MCF 10A (cell line): ENCODE results near the gene SLC1A4. TPM values are rescaled to one million over a fixed set of nuclear protein-coding genes. Genes with fewer than 3 reads are reported as not detected.
"Not testable (repeated sequence)": the region's sequence is repeated elsewhere in the genome, so short reads cannot be mapped to it uniquely, and the experiment has no call there.

Experiments
- BruUV-seq: library from RNA; stranded (reverse); fragments of 400-500 nt; replicated peaks from 2 replicates; lab custom pipeline; 2021; lab: Mats Ljungman, UMichigan
- CTCF ChIA-PET: fragments of 300-600 bp; sonication (Branson Sonifier 250); formaldehyde crosslinking; extraction: SDS; loops from one replicate; lab custom pipeline; 2021; ENCODE audit warnings: antibody characterized with exemption, inconsistent platforms; lab: Yijun Ruan, JAX
- POLR2A ChIA-PET: fragments of 300-600, 350-650 bp; sonication (Branson Sonifier 250); formaldehyde crosslinking; extraction: SDS; loops from one replicate; lab custom pipeline; 2020; ENCODE audit warnings: antibody characterized with exemption, inconsistent platforms; lab: Yijun Ruan, JAX
- DNase-seq: peaks from one replicate; pipeline ENCODE4 v3.0.0-alpha.2; 2018; ENCODE audit not compliant: unreplicated experiment
- H3K27ac Mint-ChIP-seq: one replicate; pipeline ENCODE4 v1.8.0; 2022; ENCODE audit warnings: mild to moderate bottlenecking, low read depth, mixed read lengths; ENCODE audit not compliant: unreplicated experiment
- H3K27me3 Mint-ChIP-seq: one replicate; pipeline ENCODE4 v1.8.0; 2022; ENCODE audit warnings: mixed read lengths; ENCODE audit not compliant: insufficient read depth, unreplicated experiment
- H3K36me3 Mint-ChIP-seq: one replicate; pipeline ENCODE4 v1.8.0; 2022; ENCODE audit warnings: mild to moderate bottlenecking, moderate library complexity, mixed read lengths; ENCODE audit not compliant: insufficient read depth, unreplicated experiment
- H3K4me1 Mint-ChIP-seq: one replicate; pipeline ENCODE4 v1.8.0; 2022; ENCODE audit warnings: mixed read lengths; ENCODE audit not compliant: insufficient read depth, unreplicated experiment
- H3K4me3 Mint-ChIP-seq: one replicate; pipeline ENCODE4 v1.8.0; 2022; ENCODE audit warnings: mild to moderate bottlenecking, moderate library complexity, mixed read lengths; ENCODE audit not compliant: unreplicated experiment
- H3K9me3 Mint-ChIP-seq: one replicate; pipeline ENCODE4 v1.8.0; 2022; ENCODE audit warnings: mixed read lengths; ENCODE audit not compliant: unreplicated experiment
- intact Hi-C: fragments of 100-400 bp; cut with micrococcal nuclease; formaldehyde crosslinking; loops from 2 replicates; pipeline ENCODE4 v1.14.1; 2022
- total RNA-seq: library from RNA; stranded (reverse); gene quantifications from 2 replicates; pipeline ENCODE4 v1.2.3, GENCODE V29; 2022
- TF ChIP-seq, protein P1 (sequence below): fragments of 200-600 bp; IDR thresholded peaks from one replicate; pipeline ENCODE4 v1.8.0; 2022; ENCODE audit warnings: antibody characterized with exemption, mild to moderate bottlenecking; ENCODE audit not compliant: unreplicated experiment

SLC1A4 gene
- total RNA-seq, 1 experiment from 2014 or later = 36.0 TPM

GRCh38 chr2:65000644-65001043, 11.4 kb downstream of the SLC1A4 start:
- peaks cover 6% of the 10 kb centered on the region for H3K36me3 Mint-ChIP-seq
- no peak for DNase-seq
- H3K9me3 Mint-ChIP-seq = no peaks in the 10 kb centered on the region
- intact Hi-C loops = no loop called here
- no TSS peak for BruUV-seq
- H3K4me3 Mint-ChIP-seq = no peak overlapping the region
- no peak overlapping the region for H3K27ac Mint-ChIP-seq
- TF ChIP-seq, protein P1, sequence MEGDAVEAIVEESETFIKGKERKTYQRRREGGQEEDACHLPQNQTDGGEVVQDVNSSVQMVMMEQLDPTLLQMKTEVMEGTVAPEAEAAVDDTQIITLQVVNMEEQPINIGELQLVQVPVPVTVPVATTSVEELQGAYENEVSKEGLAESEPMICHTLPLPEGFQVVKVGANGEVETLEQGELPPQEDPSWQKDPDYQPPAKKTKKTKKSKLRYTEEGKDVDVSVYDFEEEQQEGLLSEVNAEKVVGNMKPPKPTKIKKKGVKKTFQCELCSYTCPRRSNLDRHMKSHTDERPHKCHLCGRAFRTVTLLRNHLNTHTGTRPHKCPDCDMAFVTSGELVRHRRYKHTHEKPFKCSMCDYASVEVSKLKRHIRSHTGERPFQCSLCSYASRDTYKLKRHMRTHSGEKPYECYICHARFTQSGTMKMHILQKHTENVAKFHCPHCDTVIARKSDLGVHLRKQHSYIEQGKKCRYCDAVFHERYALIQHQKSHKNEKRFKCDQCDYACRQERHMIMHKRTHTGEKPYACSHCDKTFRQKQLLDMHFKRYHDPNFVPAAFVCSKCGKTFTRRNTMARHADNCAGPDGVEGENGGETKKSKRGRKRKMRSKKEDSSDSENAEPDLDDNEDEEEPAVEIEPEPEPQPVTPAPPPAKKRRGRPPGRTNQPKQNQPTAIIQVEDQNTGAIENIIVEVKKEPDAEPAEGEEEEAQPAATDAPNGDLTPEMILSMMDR = no peak
- no peaks in the 10 kb centered on the region for H3K27me3 Mint-ChIP-seq
- ChIA-PET POLR2A (interaction anchor here (2.5 kb wide), 1 partner anchor 11 kb away, joined by 7 read pairs; the partner anchor contains the start of gene SLC1A4), CTCF (interaction anchor here (0.6 kb wide), 1 partner anchor 330 kb away, joined by 3 read pairs; no protein-coding TSS in a partner anchor)
- no peaks in the 10 kb centered on the region for H3K4me1 Mint-ChIP-seq

- ChIA-PET POLR2A (interaction anchor here (0.7 kb wide), 1 partner anchor 1291 kb away, joined by 3 read pairs; no protein-coding TSS in a partner anchor), CTCF (interaction anchor here (0.6 to 1.2 kb wide), 2 partner anchors 13 to 15 kb away, joined by 3 read pairs; no protein-coding TSS in a partner anchor)
- H3K27ac Mint-ChIP-seq = no peak overlapping the region
- H3K27me3 Mint-ChIP-seq = no peaks in the 10 kb centered on the region
- no peaks in the 10 kb centered on the region for H3K4me1 Mint-ChIP-seq
- H3K36me3 Mint-ChIP-seq = peaks cover 6% of the 10 kb centered on the region
- no peak for DNase-seq
- BruUV-seq = no TSS peak
- TF ChIP-seq, protein P1 = no peak
- no peaks in the 10 kb centered on the region for H3K9me3 Mint-ChIP-seq
- intact Hi-C loops = no loop called here
- no peak overlapping the region for H3K4me3 Mint-ChIP-seq
These were observed 13.8 kb downstream of the SLC1A4 start for GRCh38 chr2:65003037-65003436.

GRCh38 chr2:65004232-65004631, 15.0 kb downstream of the SLC1A4 start:
- intact Hi-C loops, H3K9me3 Mint-ChIP-seq, POLR2A ChIA-PET, H3K4me3 Mint-ChIP-seq, H3K27me3 Mint-ChIP-seq, H3K4me1 Mint-ChIP-seq, H3K36me3 Mint-ChIP-seq, DNase-seq, H3K27ac Mint-ChIP-seq, BruUV-seq: not testable (repeated sequence)
- CTCF ChIA-PET = interaction anchor here (0.6 kb wide), 3 partner anchors 45 to 129 kb away, joined by 3 to 7 read pairs (median 3); no protein-coding TSS in a partner anchor

DNA sequence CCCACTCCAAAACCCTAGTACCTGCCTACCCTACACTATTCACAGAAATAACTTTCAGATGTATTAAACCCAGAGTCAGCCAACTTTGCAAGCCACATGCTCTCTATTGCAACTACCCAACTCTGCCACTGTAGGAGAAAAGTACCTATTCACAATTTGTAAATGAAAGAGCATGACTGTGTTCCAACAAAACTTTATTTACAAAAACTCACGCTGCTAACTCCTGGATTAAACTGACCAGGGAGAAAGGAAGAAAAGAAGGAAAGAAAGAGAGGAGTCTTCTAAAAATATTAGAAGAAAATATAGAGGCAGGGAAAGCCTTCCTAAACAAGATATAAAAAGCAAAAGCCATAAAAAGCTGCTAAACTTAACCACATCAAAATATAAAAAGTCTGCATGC, 24.6 kb downstream of the SLC1A4 start:
- DNase-seq = no peak
- TF ChIP-seq, protein P1 = no peak
- BruUV-seq = no TSS peak
- no peak overlapping the region for H3K4me3 Mint-ChIP-seq
- no peaks in the 10 kb centered on the region for H3K9me3 Mint-ChIP-seq
- H3K27me3 Mint-ChIP-seq = no peaks in the 10 kb centered on the region
- no peak overlapping the region for H3K27ac Mint-ChIP-seq
- intact Hi-C loops = no loop called here
- H3K36me3 Mint-ChIP-seq = peaks cover 25% of the 10 kb centered on the region
- ChIA-PET CTCF (no interaction called here), POLR2A (interaction anchor here (0.7 kb wide), 1 partner anchor 17 kb away, joined by 3 read pairs; no protein-coding TSS in a partner anchor)
- no peaks in the 10 kb centered on the region for H3K4me1 Mint-ChIP-seq
